Ishikawa (cell line): ENCODE data around the gene NANS.

Experiments
- CEBPB ChIP-seq: IDR thresholded peaks from 2 replicates; pipeline ENCODE4 v1.6.1; 2012
- CREB1 ChIP-seq: IDR thresholded peaks from 2 replicates; pipeline ENCODE4 v1.6.1; 2012; ENCODE audit warnings: low read depth
- EGR1 ChIP-seq: IDR thresholded peaks from 2 replicates; pipeline ENCODE4 v1.6.1; 2012
- EP300 ChIP-seq: IDR thresholded peaks from 2 replicates; pipeline ENCODE4 v1.6.1; 2012; ENCODE audit warnings: borderline replicate concordance
- FOXM1 ChIP-seq: IDR thresholded peaks from 2 replicates; pipeline ENCODE4 v1.6.1; 2012; ENCODE audit warnings: low read depth, borderline replicate concordance
- MAX ChIP-seq: IDR thresholded peaks from 2 replicates; pipeline ENCODE4 v1.6.1; 2012
- NFIC ChIP-seq: IDR thresholded peaks from 2 replicates; pipeline ENCODE4 v1.6.1; 2012
- RAD21 ChIP-seq: IDR thresholded peaks from 2 replicates; pipeline ENCODE4 v1.6.1; 2012; ENCODE audit warnings: low read depth
- REST ChIP-seq: IDR thresholded peaks from 2 replicates; pipeline ENCODE4 v1.6.1; 2012; ENCODE audit warnings: low read depth, mild to moderate bottlenecking
- TAF1 ChIP-seq: IDR thresholded peaks from 2 replicates; pipeline ENCODE4 v1.6.1; 2012; ENCODE audit warnings: low read depth, mild to moderate bottlenecking
- TCF12 ChIP-seq: IDR thresholded peaks from 2 replicates; pipeline ENCODE4 v1.6.1; 2012; ENCODE audit warnings: low read depth
- TEAD4 ChIP-seq: IDR thresholded peaks from 2 replicates; pipeline ENCODE4 v1.6.1; 2012
- USF1 ChIP-seq: IDR thresholded peaks from 2 replicates; pipeline ENCODE4 v1.6.1; 2012
- YY1 ChIP-seq: IDR thresholded peaks from 2 replicates; pipeline ENCODE4 v1.6.1; 2012; ENCODE audit warnings: low read depth

GRCh38 chr9:98047002-98047401 lies 9.5 kb upstream of the NANS start:
- TF ChIP-seq MAX (no peak), CREB1 (no peak), REST (no peak), USF1 (no peak), CEBPB (no peak), FOXM1 (no peak), TAF1 (no peak), EP300 (no peak), TEAD4 (no peak), RAD21 (no peak), NFIC (no peak), TCF12 (no peak), YY1 (no peak), EGR1 (no peak)
